NCI-H2227 (cell line): ENCODE measurements around the gene LARP7.
"Not testable (repeated sequence)": the region's sequence is repeated elsewhere in the genome, so short reads cannot be mapped to it uniquely, and the experiment has no call there.

ENCODE experiments used
- DNase-seq: peaks from one replicate; lab custom pipeline; 2025; ENCODE audit not compliant: unreplicated experiment; lab: John Stamatoyannopoulos, UW

LARP7 gene

DNA sequence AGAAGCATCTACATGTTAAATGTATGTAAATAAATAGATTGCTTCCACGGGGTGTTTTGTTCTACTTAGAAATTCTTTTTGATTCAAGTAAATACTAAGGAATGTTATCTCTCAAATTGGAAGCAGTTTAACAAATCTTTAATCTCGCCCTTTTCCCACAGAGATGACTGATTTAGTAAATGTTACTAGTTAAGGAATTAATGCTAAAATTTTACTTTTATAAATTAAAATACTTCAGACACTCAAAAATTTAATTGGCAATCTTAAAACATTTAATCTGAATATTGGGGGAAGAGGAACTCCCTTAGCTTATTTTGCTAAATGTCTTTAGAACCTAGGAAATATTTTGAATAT, 12.1 kb downstream of the LARP7 start:
- DNase-seq: no peak

DNA sequence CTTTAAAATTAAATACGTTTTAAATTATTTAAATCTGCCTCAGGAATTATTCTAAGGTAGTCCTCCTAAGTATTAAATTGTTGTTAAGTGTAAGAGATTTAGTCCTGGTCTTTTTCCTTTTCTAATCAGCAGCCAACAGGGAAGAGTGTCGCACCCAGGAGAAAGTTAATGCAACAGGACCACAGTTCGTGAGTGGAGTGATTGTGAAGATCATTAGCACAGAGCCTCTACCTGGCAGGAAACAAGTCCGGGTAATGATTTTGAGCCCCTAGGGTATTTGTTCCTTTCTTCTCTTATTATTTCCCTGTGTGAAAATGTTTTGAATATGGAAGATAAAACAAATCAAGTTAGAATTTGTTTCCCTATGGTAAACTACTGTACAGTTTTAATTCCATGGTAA, 13.4 kb downstream of the LARP7 start:
- no peak for DNase-seq

DNA sequence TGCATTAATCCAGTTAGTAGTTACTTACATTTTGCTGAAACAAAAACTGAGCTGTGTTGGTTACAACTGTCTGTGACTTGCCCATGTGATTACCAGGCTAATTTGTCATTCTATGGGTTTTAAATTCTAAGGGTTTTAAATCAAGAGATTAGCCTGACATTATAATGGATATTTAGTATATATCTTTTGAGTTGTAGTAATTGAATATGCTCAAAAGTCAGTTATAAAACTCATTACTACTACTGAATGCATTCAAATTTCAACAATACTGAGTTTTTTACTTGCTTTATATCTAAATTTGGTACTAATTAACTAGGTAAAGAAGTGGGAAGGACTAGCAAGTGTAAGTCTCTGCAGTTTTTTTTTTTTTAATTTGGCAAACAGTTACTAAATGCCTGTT, 14.7 kb downstream of the LARP7 start:
- DNase-seq: no peak

DNA sequence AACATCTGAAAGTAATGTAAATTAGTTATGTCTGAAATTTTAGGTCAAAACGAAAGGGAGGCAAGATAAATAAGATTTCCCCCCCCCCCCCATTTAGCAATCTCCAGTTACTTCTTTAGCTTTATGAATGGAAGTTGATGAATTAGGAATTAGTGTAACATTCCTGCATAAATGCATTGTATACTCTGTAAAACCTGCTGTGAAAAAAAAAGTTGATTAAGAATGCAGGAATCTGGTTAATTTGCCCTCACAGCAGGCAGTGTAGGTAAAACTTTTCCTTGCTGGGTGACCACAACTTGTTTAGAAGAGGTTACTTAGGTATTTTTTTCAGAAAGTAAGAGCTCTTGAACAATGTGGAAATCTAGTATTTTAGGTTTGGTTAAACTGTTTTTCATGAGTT, 15.3 kb downstream of the LARP7 start:
- DNase-seq: no peak

DNA sequence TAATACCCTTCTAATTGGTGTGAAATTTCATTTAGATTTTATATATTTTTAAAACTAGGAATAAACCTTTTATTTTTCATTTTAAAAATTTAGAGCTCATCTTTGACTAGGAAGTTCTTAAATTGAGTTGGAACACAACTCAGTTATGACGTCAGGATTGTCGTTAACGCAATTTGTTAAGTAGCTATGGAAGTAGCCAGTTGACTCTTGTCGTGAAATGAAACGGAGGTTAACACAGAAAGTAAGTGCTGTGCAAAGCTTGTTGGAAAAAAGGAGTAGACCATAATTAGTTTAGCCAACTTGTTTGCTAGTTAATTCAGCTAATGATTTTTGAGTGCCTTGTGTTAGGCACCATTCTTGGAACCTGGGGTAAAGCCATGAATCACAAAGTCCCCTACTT, 18.3 kb downstream of the LARP7 start:
- DNase-seq: no peak

DNA sequence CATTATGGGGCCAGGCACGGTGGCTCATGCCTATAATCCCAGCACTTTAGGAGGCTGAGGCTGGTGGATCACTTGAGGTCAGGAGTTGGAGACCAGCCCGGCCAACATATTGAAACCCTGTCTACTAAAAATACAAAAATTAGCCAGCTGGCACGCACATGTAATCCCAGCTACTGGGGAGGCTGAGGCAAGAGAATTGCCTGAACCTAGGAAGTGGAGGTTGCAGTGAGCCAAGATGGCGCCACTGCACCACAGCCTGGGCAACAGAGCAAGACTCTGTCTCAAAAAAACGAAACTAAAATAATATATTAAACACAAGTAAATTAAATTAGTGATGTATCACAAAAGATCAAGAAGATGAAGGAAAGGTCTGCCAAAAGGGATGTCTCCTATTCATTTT, 19.2 kb downstream of the LARP7 start:
- not testable (repeated sequence) for DNase-seq

DNA sequence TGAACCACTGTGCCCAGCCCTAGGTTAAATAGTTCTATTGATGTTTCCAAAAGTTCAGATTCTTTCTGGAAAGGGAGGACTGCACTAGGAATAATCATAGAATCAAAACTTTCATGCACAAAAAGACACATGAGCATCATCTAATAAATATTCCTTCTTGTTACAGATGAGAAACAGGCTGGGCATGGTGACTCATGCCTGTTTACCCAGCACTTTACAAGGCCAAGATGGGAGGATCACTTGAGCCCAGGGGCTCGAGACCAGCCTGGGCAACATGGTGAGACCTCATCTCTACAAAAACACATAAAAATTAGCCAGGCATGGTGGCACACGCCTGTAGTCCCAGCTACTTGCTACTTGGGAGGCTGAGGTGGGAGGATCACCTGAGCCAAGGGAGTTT, 27.7 kb downstream of the LARP7 start:
- no peak for DNase-seq

DNA sequence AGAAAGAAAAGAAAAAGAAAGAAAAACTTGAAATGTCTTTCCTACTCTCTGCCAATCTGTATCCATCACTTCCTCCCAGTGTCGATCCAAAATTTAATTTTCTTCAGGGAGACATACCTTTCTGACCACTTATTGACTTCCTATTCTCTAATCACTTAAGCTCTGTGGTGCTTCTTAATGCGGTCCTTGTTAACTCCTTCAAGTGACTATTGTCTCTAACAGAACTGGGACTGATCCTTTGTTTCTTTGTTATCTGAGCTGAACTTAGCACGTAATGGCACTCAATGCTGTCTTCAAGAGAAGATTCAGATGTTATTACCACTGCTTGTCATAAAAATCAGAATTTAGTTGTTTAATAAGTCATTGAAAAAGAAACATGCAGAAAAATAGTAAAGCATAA, 31.2 kb downstream of the LARP7 start:
- DNase-seq: no peak

DNA sequence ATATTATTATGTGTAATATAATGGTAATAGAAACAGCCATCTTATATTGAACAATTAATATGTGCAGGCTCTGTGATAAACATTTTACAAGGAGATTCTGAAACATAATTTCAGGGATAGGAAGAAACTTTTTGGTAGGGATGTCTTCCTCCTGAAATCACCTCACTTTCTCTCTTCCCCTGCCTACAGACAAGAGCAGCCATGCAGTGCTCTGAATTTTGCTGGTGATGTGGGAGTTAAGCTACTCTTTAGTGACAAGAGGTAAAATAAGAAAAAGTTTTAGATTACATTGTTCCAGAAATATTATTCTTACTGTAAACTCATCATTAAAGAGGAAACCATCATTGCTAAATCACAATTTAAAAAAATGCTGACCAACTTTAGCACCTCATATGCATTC, 36.1 kb downstream of the LARP7 start:
- DNase-seq: no peak

DNA sequence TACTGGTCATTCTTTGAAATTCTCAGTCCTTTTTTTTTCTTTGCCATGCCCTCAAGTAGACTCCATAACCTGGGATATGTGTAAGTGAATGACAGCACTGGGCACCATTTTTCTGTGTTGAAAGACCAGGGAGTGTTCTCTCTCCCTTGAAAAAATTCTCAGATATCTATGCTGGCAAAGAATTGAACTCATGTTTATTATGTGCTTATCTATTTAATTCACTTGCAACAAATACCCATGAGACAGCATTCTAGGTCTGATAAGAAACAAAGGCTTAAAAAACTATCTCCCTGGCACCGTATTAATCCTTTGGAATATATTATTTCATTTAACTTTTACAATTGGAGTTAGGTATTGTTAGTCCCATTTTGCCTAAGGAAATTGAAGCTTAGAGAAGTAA, 36.7 kb downstream of the LARP7 start:
- DNase-seq: no peak

DNA sequence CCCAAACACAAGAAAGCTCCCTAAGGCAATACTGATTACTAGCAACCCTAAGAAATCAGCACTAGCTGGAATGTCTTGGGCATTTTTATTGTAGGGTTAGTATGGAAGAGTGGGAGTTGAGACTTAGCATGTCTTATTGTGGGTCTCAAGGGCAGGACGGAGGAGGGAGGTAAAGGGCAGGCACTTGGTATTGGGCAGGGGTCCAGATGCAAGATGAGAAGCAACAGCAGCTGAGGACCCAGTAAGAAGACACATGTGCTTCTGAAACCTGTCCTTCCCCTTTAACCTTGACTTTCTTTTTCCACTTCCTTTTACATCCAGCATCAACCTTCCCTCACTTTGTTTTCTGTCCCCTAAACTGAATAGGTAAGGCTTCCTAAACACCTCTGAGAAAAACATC, 37.4 kb downstream of the LARP7 start:
- no peak for DNase-seq

DNA sequence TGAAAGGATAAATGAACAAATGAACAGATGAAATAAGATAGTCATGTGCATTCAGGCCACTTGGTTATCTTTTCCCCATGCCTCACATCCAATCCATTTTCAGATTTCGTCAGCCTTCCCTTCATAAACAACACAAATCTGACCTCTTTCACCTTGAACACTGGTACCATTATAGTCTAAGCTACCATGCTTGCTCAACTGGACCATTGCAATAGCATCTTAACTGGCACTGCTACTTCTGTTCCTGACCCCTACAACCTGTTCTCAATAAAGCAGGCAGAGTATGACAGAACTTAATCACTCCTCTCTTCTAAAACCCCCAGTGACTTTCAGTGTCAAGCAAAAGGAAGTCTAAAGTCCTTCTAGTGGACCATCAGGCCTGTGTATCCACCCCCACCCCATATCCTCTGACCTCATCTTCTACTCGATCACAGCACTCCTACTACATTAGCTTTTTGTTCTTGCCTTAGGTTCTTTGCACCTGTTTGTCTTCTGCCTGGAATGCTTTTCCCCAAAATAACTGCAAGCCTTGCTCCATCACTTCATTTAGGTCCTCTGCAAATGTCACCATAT, 40.7 kb downstream of the LARP7 start:
- DNase-seq: no peak

DNA sequence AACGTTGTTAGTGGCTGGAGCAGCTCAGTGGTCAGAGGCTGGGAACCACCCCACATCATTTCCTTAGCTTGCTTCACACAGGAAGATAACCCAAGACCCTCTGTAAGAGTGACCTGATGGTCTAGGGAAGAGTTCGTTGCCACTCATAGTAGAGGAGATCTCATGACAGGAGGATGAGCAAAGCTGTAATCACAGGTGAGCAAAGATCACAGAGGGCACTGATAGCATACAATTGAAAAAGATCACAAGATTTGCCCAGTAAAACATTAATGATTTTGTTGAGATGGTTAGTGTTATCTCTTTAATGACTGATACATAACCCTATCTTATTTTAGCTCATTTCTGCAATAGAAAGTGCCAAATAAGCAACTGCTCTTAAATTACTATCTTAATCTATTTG, 44.1 kb downstream of the LARP7 start:
- no peak for DNase-seq

DNA sequence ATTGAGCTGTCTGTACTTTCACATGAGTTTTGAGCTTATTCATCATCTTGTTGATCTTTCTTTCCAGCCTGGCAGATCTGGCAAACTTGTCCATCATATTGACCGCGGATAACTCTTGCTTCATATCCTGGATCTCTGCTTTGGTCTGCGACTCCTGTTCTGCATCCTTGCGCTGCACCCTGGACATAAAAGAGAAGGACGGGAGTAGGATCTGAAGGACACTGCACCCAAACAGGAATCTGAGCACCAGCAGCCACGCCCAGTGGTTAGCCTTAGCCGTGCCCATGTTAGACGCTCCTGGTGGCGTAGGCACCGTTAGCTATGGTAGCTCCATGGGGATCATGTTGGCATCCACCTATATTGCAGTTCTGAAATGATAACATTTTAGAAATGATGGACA, 56.6 kb downstream of the LARP7 start:
- DNase-seq: no peak

DNA sequence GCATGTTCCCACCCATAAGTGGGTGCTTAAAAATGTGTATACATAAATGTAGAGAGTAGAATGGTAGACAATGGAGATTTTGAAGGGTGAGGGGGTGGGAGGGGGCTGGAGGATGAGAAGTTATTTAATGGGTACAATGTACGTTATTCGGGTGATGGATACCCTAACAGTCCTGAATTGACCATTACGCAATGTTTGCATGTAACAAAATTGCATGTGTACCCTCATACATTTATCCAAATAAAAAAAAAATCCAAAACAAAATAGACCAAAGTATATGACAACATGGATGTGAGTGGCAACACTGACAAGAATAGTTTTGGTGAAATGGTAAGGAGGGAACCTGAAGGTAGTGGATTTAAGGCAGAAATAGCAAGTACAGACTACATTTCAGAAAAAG, 63.7 kb downstream of the LARP7 start:
- DNase-seq: no peak

DNA sequence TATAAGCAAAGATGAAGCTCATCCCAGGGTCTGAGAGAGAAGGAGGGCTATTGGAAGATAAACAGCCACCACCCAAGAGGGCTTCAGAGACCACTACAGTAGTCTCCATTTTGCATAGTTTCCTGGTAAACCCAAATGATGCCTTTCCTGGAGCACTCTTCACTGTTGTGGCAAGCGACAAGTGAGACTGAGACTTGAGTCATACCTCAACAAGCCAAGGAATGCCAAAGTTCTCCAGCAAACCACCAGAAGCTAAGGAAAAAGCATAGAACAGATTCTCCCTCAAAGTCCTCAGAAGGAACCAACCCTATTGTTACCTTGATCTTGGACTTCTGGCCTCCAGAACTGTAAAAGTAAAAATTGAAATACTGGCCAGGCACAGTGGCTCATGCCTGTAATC, 65.9 kb downstream of the LARP7 start:
- DNase-seq: no peak

DNA sequence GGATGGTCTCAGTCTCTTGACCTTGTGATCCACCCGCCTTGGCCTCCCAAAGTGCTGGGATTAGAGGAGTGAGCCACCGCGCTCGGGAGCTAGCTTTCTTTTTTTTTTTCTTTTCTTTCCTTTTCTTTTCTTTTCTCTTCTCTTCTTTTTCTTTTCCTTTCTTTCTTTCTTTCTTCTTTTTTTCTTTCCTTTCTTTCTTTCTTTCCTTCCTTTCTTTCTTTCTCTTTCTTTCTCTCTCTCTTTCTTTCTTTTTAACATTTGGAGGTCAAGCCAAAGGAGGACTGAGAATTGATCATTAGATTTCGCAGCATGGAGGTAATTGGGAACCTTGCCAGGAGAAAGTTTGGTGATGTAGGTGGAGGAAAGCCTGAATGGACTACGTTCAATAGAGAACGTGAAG, 67.4 kb downstream of the LARP7 start:
- no peak for DNase-seq

DNA sequence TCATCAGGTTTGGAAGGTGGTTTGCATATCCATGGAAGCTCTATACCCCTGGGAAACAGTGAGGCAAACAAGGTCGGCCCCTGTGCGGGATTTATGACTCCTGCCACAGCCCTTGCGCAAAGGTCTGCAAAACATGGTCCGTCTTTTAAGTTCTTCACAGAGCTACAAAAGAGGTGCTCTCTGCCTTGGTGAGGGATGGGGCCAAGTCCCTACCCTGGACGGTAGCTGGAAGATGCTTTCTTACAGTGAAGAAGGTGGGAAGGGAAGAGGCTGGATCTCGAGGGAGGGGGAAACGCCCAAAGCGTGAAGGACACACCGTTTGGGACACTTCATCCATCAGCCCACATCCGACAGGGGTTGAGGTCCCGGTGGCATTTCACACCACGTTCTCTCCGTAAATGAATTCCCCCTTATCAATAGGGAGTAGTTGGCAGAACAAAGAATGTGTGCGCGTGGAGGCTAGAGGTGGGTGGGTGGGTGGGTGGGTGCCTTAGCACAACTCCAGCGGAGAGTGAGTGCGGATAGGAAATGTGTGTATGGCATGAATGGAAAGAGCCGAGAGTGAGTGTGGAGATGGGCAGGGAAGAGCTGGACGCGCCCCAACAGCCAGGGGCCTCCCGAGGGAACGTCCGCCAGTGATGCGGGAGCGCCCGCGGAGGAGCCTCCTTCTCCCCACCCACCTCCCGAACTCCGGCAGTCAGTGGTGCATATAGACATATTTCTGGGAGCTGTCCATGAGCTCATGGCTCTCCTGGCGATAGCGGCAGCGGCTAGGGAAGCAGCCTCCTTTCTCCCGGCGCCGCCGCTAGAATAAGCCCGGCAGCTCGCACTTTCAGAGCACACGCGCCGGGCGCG, 68.3 kb downstream of the LARP7 start:
- DNase-seq: peak; percentile 59

DNA sequence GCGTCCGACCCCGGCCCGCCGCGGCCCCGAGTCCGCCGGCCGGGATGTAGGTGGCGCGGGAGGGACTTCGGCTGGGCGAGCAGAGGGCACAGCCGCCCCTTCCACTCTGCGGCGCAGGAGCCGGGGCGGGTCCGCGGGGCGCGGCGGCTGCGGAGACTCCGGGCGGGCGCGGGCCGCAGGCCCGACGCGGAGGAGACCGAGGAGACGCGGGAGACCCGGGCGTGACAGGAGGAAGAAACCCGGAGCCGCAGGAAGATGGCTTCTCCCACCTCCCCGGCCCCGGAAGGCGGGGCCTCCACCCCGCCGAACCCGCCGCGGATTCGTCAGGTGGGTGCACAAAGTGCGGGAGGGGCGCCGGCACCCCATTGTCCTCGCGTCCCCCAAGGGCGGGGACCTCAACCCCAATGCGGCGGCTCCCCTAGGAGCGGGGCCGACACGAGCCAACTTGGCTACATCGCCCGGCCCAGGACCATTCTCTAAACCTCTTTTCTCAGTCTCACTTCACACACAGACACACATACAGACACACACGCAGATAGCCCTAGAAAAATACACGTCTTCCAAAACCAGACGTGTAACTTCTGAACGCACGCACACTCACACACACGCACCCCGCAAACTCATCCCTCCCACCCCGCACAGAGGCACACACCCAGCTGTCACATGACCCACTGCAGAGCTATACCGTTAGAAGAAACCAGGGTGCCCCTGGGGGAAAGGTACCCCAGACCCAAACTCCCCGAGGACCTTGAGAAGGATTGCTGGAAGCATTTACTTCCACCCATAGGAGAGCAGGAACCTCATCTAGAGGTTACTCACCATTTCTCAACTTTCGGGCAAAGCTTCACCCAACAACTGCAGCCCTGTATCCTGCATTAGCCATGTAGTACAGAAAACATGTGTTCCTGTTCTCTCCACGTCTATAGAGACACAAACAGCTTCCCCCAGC, 69.2 kb downstream of the LARP7 start:
- DNase-seq: peak; percentile 35

DNA sequence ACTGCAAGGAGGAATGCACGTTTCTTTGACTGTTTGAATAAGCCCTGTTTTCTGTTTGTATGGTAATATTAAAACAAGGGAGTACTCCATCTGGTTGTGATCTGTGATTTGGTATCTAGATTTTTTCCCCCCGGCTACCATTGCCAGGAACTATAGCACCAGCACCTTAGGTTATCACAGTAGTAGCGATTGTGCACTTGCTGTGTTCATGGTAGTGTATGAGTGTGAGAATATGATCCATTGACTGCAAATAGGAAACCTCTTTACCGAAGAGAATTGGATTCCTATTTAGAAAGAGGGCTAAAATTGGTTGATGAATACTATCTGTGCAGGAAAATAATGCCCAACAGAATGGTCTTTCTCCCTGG, 69.9 kb downstream of the LARP7 start:
- peak; percentile 21 for DNase-seq
